H9 (cell line): ENCODE results near the gene TMTC2. TPM values are rescaled to one million over a fixed set of nuclear protein-coding genes. Genes with fewer than 3 reads are reported as not detected.

Experiments
- DNase-seq: peaks from one replicate; pipeline ENCODE4 v3.0.0-alpha.2; 2017
- H2AFZ ChIP-seq: one replicate; pipeline ENCODE4 v1.6.1; 2013; ENCODE audit warnings: mild to moderate bottlenecking, low read length, control low read depth, moderate library complexity
- H2AK5ac ChIP-seq: 2 replicates; pipeline ENCODE4 v1.6.1; 2013; ENCODE audit warnings: low read length, control low read depth, mixed read lengths; ENCODE audit not compliant: insufficient read length
- H2BK120ac ChIP-seq: one replicate; pipeline ENCODE4 v1.6.1; 2013; ENCODE audit warnings: low read depth, mild to moderate bottlenecking, low read length, control low read depth, inconsistent platforms; ENCODE audit not compliant: poor library complexity, severe bottlenecking
- H2BK12ac ChIP-seq: 2 replicates; pipeline ENCODE4 v1.6.1; 2013; ENCODE audit warnings: low read length, control low read depth, mixed read lengths, low read depth; ENCODE audit not compliant: insufficient read length
- H2BK15ac ChIP-seq: 2 replicates; pipeline ENCODE4 v1.6.1; 2013; ENCODE audit warnings: low read depth, low read length, control low read depth
- H2BK20ac ChIP-seq: one replicate; pipeline ENCODE4 v1.6.1; 2013; ENCODE audit warnings: low read depth, mild to moderate bottlenecking, low read length, control low read depth, inconsistent platforms; ENCODE audit not compliant: poor library complexity, severe bottlenecking
- H2BK5ac ChIP-seq: 2 replicates; pipeline ENCODE4 v1.6.1; 2013; ENCODE audit warnings: low read length, control low read depth, mixed read lengths; ENCODE audit not compliant: insufficient read length
- H3K14ac ChIP-seq: 2 replicates; pipeline ENCODE4 v1.6.1; 2013; ENCODE audit warnings: low read length, control low read depth; ENCODE audit not compliant: insufficient read depth
- H3K18ac ChIP-seq: 2 replicates; pipeline ENCODE4 v1.6.1; 2013; ENCODE audit warnings: low read depth, mild to moderate bottlenecking, mixed read lengths, low read length, control low read depth; ENCODE audit not compliant: insufficient read length
- H3K23ac ChIP-seq: 2 replicates; pipeline ENCODE4 v1.6.1; 2013; ENCODE audit warnings: low read length, control low read depth, mixed read lengths, low read depth; ENCODE audit not compliant: insufficient read length
- H3K23me2 ChIP-seq: 2 replicates; pipeline ENCODE4 v1.6.1; 2013; ENCODE audit warnings: low read depth, mild to moderate bottlenecking, mixed read lengths, low read length, control low read depth; ENCODE audit not compliant: insufficient read length, poor library complexity, severe bottlenecking
- H3K27ac ChIP-seq: 2 replicates; pipeline ENCODE4 v1.5.1; 2013; ENCODE audit warnings: low read length, control low read depth, mixed read lengths, low read depth; ENCODE audit not compliant: insufficient read length
- H3K27me3 ChIP-seq: 2 replicates; pipeline ENCODE4 v1.6.1; 2013; ENCODE audit warnings: low read length, control low read depth, inconsistent platforms; ENCODE audit not compliant: insufficient read depth
- H3K4ac ChIP-seq: 2 replicates; pipeline ENCODE4 v1.6.1; 2013; ENCODE audit warnings: low read depth, mild to moderate bottlenecking, control low read depth, inconsistent platforms, low read length, moderate library complexity
- H3K4me1 ChIP-seq: 2 replicates; pipeline ENCODE4 v1.6.1; 2013; ENCODE audit warnings: low read length, control low read depth, inconsistent platforms; ENCODE audit not compliant: insufficient read depth
- H3K4me2 ChIP-seq: 2 replicates; pipeline ENCODE4 v1.6.1; 2013; ENCODE audit warnings: low read length, control low read depth, mixed read lengths; ENCODE audit not compliant: insufficient read length, insufficient read depth
- H3K56ac ChIP-seq: 2 replicates; pipeline ENCODE4 v1.6.1; 2013; ENCODE audit warnings: low read depth, mild to moderate bottlenecking, mixed read lengths, low read length, control low read depth; ENCODE audit not compliant: insufficient read length
- H3K79me1 ChIP-seq: 2 replicates; pipeline ENCODE4 v1.6.1; 2013; ENCODE audit warnings: low read depth, mild to moderate bottlenecking, moderate library complexity, low read length, control low read depth, inconsistent platforms; ENCODE audit not compliant: insufficient read depth, poor library complexity, severe bottlenecking
- H3K79me2 ChIP-seq: 2 replicates; pipeline ENCODE4 v1.6.1; 2013; ENCODE audit warnings: low read length, control low read depth, inconsistent platforms; ENCODE audit not compliant: insufficient read depth
- H3K9ac ChIP-seq: 2 replicates; pipeline ENCODE4 v1.6.1; 2013; ENCODE audit warnings: low read length, control low read depth, mixed read lengths; ENCODE audit not compliant: insufficient read length; ENCODE audit errors: extremely low read depth
- H3K9me3 ChIP-seq: one replicate; pipeline ENCODE4 v1.6.1; 2013; ENCODE audit warnings: low read depth, low read length, inconsistent platforms; ENCODE audit not compliant: control insufficient read depth
- H3T11ph ChIP-seq: one replicate; pipeline ENCODE4 v1.6.1; 2013; ENCODE audit warnings: mild to moderate bottlenecking, low read length, control low read depth, inconsistent platforms
- H4K20me1 ChIP-seq: one replicate; pipeline ENCODE4 v1.6.1; 2013; ENCODE audit not compliant: control insufficient read depth, insufficient read length, insufficient read depth
- H4K5ac ChIP-seq: 2 replicates; pipeline ENCODE4 v1.6.1; 2013; ENCODE audit warnings: low read depth, mild to moderate bottlenecking, mixed read lengths, low read length, control low read depth; ENCODE audit not compliant: insufficient read length
- H4K8ac ChIP-seq: replicated peaks from 2 replicates; pipeline ENCODE4 v1.6.1; 2013; ENCODE audit warnings: low read length, control low read depth, mixed read lengths, low read depth; ENCODE audit not compliant: insufficient read length
- H4K91ac ChIP-seq: 2 replicates; pipeline ENCODE4 v1.6.1; 2013; ENCODE audit warnings: low read depth, mild to moderate bottlenecking, moderate library complexity, mixed read lengths, low read length, control low read depth; ENCODE audit not compliant: insufficient read length
- H3K27ac Mint-ChIP-seq, 3 experiments: 2 replicates in 2 of 3; 3 replicates in 1 of 3; pipeline ENCODE4 v1.8.0; 2020 to 2021; ENCODE audit warnings: mixed read lengths in 3 of 3, mild to moderate bottlenecking in 1 of 3, moderate library complexity in 1 of 3
- H3K27me3 Mint-ChIP-seq: 2 replicates; pipeline ENCODE4 v1.8.0; 2021; ENCODE audit warnings: low read depth, mild to moderate bottlenecking, moderate library complexity, mixed read lengths
- H3K36me3 Mint-ChIP-seq, 3 experiments: 2 replicates in 2 of 3; 3 replicates in 1 of 3; pipeline ENCODE4 v1.8.0; 2020 to 2021; ENCODE audit warnings: low read depth in 3 of 3, mixed read lengths in 3 of 3; ENCODE audit not compliant: insufficient read depth in 1 of 3
- H3K4me1 Mint-ChIP-seq, 2 experiments: 2 replicates each; pipeline ENCODE4 v1.8.0; 2020; ENCODE audit warnings: mixed read lengths in 2 of 2
- H3K4me3 Mint-ChIP-seq, 2 experiments: 2 replicates in 1 of 2; 3 replicates in 1 of 2; pipeline ENCODE4 v1.8.0; 2020 to 2021; ENCODE audit warnings: mild to moderate bottlenecking in 2 of 2, mixed read lengths in 2 of 2, moderate library complexity in 1 of 2
- H3K9me3 Mint-ChIP-seq, 2 experiments: 2 replicates in 1 of 2; 3 replicates in 1 of 2; pipeline ENCODE4 v1.8.0; 2020; ENCODE audit warnings: mild to moderate bottlenecking in 2 of 2, mixed read lengths in 2 of 2, moderate library complexity in 1 of 2
- CTCF ChIP-seq: fragments of 200-600 bp; sonication (generic); conservative IDR thresholded peaks from 3 replicates; pipeline ENCODE4 v1.8.0; 2021; ENCODE audit warnings: antibody characterized with exemption, mild to moderate bottlenecking
- WGBS: extraction: QIAGEN DNeasy Blood & Tissue Kit; methylation state at CpG from one replicate; pipeline ENCODE4 v1.1.7; 2013; ENCODE audit warnings: missing lambda C conversion rate, low lambda C conversion rate, mixed read lengths; ENCODE audit not compliant: insufficient read length; ENCODE audit errors: extremely low coverage; 5-methylcytosine and 5-hydroxymethylcytosine counted together
- total RNA-seq: library from RNA; stranded (reverse); gene quantifications from 2 replicates; pipeline ENCODE4 v1.2.1, GENCODE V29; 2021

The TMTC2 gene
- total RNA-seq, 1 experiment from 2014 or later, result 3.1 TPM

- H2BK12ac ChIP-seq, result no peak overlapping the region
- H3K56ac ChIP-seq, result no peak overlapping the region
- WGBS, result no CpG with 5 or more reads among the region's 5 CpGs
These were observed 123.9 kb downstream of the TMTC2 start for GRCh38 chr12:82810568-82810967.

More at GRCh38 chr12:82810568-82810967, 123.9 kb downstream of the TMTC2 start:
- H3K4me3 Mint-ChIP-seq, result no peak overlapping the region
- H3K9me3 Mint-ChIP-seq, result no peaks in the 10 kb centered on the region
- H3K27me3 Mint-ChIP-seq, result no peaks in the 10 kb centered on the region
- no peak overlapping the region for H3K27ac Mint-ChIP-seq
- H3K9ac ChIP-seq, result no peak overlapping the region
- no peak overlapping the region for H2BK5ac ChIP-seq
- H2BK15ac ChIP-seq, result no peak overlapping the region
- peaks cover 7 to 12% of the 10 kb centered on the region in 2 experiments for H3K4me1 Mint-ChIP-seq
- H3K27me3 ChIP-seq, result no peaks in the 10 kb centered on the region
- no peaks in the 10 kb centered on the region for H3K23me2 ChIP-seq
- no peaks in the 10 kb centered on the region for H3K79me2 ChIP-seq
- H3K18ac ChIP-seq, result no peak overlapping the region
- no peak overlapping the region for H2AFZ ChIP-seq
- DNase-seq, result no peak
- H3K14ac ChIP-seq, result no peak overlapping the region
- no peak overlapping the region for H2BK120ac ChIP-seq
- no peak overlapping the region for H4K91ac ChIP-seq
- no peak overlapping the region for H3K4ac ChIP-seq
- H4K8ac ChIP-seq, result no peak overlapping the region
- H3K4me1 ChIP-seq, result no peaks in the 10 kb centered on the region
- H2AK5ac ChIP-seq, result no peak overlapping the region
- H4K5ac ChIP-seq, result no peak overlapping the region
- H3K9me3 ChIP-seq, result no peaks in the 10 kb centered on the region
- H4K20me1 ChIP-seq, result no peaks in the 10 kb centered on the region
- no peak for TF ChIP-seq CTCF
- H3K36me3 Mint-ChIP-seq, result no peaks in the 10 kb centered on the region
- no peak overlapping the region for H3K4me2 ChIP-seq
- no peak overlapping the region for H3T11ph ChIP-seq
- H3K79me1 ChIP-seq, result no peaks in the 10 kb centered on the region
- no peak overlapping the region for H3K27ac ChIP-seq
- no peak overlapping the region for H2BK20ac ChIP-seq
- H3K23ac ChIP-seq, result no peak overlapping the region
